Suppressor macrophage treated with lipopolysaccharide for 4 hours (primary cell): ENCODE measurements around the gene STAP2.
"Not testable (repeated sequence)": the region's sequence is repeated elsewhere in the genome, so short reads cannot be mapped to it uniquely, and the experiment has no call there.

Experiments
- DNase-seq: peaks from one replicate; pipeline ENCODE4 v3.0.0-alpha.2; 2020

The STAP2 gene

GRCh38 chr19:4297901-4298809 lies 40.5 kb downstream of the STAP2 start:
- no peak for DNase-seq

GRCh38 chr19:4295972-4296771 lies 42.5 kb downstream of the STAP2 start:
- DNase-seq = no peak

- no peak for DNase-seq
Measured at GRCh38 chr19:4294389-4294788, 44.2 kb downstream of the STAP2 start.

- no peak for DNase-seq
Measured at GRCh38 chr19:4292515-4292914, 46.1 kb downstream of the STAP2 start.

GRCh38 chr19:4291184-4291732 lies 47.4 kb downstream of the STAP2 start:
- DNase-seq = no peak

GRCh38 chr19:4288091-4288777 lies 50.4 kb downstream of the STAP2 start:
- no peak for DNase-seq

GRCh38 chr19:4286141-4286540 lies 52.5 kb downstream of the STAP2 start:
- not testable (repeated sequence) for DNase-seq

GRCh38 chr19:4284974-4285373 lies 53.7 kb downstream of the STAP2 start:
- no peak for DNase-seq

GRCh38 chr19:4284176-4284958 lies 54.3 kb downstream of the STAP2 start:
- DNase-seq = no peak

- DNase-seq = no peak
Measured at GRCh38 chr19:4279530-4280422, 58.9 kb downstream of the STAP2 start.

- DNase-seq = no peak
Measured at GRCh38 chr19:4279267-4279529, 59.4 kb downstream of the STAP2 start.

GRCh38 chr19:4278419-4279266 lies 60.0 kb downstream of the STAP2 start, which contains the start of gene SHD:
SHD (plus strand) TSS chr19:4279266; CDS start chr19:4280064, 798 bp downstream.
- no peak for DNase-seq

- DNase-seq = no peak
Measured at GRCh38 chr19:4278010-4278409, 60.6 kb downstream of the STAP2 start.

GRCh38 chr19:4277191-4277696 lies 61.4 kb downstream of the STAP2 start:
- no peak for DNase-seq

- DNase-seq = not testable (repeated sequence)
Measured at GRCh38 chr19:4274321-4274686, 64.3 kb downstream of the STAP2 start.
